Left hindlimb (tissue), 1 donor: ENCODE data around the gene CCDC6.

Experiments
- DNase-seq: peaks from one replicate; pipeline ENCODE4 v3.0.0-alpha.2; 2018

Gene CCDC6

DNA sequence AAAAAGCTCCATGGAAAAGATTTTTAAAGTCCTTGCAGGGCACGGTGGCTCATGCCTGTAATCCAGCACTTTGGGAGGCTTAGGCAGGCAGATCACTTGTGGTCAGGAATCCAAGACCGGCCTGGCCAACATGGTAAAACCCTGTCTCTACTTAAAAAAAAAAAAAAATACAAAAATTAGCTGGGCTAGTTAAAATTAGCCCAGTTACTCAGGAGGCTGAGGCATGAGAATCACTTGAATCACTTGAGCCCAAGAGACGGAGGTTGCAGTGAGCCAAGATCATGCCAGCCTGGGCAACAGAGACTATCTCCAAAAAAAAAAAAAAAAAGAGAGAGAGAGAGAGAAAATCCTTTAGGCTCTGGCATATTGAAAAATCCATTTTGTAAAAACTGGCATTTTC is 61.9 kb downstream of the CCDC6 start:
- no peak for DNase-seq

DNA sequence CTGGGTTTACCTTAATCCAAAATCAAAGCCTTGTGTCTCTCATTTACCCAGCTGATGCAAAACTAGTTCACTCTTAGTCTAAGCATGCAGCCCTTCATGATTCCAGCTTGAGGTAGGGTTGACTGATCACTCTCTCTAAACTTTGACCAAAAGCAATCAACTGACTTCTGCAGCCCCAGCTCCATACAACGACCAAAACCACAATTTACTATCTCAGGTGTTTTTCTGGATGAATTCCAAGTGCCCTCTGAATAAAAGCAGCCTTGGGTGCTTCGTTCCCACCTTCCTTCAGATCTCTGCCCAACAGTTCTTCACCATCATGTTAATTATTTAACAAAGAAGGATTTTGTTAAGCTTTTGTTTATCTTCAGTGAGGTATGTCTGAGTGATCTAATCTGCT is 62.6 kb downstream of the CCDC6 start:
- no peak for DNase-seq

DNA sequence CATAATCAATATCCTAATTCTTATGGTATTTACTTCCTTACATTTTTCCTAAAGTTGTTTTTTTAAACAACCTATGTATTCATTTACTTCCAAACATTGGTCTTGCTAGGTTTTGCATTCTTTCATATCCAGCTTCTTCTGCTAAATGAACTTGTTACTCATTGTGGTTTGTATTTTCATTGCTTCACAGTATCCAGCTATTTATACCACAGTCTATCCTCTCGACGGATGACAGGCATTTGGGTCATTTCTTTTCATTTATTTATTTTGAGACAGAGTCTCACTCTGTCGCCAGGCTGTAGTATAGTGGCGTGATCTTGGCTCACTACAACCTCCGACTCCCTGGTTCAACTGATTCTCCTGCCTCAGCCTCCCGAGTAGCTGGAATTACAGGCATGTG is 66.8 kb downstream of the CCDC6 start:
- DNase-seq, result no peak

DNA sequence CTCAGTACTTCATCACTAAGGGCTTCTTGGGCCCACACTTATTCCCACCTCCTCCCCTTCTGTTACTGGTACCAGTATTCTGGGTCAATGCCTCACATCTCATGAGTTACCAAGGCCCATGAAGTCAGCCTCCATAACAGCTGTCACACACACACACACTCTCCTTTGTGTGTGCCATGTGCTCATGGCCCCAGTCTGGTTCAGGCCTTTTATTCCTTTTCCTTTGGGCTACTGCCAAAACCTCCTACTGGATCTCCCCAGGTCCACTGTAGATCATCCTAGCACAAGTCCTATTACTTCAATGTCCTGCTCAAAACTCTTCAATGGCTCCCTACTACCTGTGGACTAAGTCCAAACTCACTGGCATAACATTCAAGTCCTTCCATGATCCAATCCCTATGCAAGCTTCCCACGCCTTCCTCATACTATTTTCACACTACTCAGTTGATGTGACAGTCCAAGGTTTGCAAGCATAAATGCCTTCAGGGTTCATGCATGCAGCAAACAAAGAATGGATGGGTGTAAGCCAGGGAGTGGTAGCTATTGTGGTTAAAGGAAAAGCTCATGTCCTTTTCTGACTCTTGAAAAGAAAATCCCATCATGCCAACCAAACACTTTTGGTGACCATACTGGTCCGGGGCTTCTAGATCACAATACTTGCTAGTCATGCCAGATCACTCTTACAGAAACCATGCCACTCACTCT is 68.1 kb downstream of the CCDC6 start:
- no peak for DNase-seq

DNA sequence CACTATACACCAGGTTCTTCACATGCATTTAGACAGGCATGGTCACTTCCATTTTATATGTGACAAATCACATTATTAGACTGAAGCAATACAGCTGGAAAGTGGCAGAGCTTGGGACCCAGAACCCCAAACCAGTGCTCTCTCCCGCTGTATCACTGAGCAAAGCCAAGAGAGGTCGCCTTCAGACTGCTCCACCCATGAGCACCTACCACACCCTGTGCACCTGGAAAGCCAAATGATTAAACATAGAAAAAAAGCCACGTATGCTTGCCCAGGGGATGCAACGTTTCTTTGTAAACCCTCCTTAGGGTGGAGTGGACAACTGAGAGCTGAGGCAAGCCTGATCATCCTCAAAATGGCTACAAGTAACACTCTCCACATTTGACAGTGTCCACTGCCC is 72.5 kb downstream of the CCDC6 start:
- DNase-seq, result no peak

DNA sequence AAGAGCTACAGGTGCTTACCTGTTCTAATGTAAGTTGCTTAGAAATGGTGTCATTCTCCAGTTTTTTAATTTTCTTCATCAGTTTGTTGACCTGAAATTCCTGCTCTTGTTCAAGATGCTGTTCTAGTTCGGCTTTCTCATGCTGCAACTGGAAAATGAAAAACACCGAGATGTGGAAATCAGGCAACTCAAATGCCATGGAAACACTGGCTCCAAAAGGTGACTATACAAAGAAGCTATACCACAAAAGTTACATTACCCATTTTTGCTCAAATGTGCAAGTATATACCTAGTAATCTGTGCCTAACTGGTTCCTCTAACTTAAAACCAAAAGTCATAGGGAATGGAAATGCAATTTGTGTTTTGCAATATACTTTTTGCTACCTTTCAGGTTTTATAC is 73.8 kb downstream of the CCDC6 start:
- DNase-seq, result no peak

DNA sequence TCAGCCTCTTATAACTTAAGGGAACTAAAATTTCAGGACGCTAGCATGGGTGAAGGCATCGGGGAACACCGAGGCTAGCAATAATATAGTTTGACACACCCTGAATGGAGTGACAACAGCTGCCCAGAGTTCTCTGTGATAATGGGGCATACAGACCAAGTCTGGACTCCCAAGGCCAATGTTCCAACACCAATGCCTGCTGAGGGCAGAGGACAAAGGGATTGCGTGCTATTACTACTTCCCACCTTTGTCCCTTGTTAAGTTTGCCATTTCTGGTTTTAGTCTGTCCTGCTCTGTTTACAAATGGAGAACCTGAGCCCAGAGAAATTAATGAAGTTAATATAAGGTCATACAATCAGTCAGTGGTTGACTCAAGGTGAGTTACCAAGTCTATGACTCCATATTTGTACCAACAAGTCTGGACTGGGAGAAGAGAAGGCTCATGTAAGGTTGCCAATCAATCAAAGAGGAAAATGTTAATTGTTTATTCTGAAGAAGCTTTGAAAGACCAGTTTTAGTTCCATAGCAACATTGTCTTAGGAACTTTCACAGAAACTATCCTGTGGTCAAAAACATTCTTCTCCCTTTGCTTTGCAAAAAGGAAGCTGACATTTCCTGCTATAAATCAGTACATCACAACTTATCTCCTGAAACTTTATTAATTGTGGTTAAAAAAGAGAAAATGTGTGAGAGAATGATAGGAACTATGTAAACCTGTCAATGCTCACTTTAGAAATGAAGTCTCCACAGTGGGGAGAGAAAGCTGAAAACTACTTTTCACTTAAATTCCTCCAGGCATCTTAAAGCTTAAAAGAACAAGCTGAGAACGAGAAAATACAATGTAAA is 74.5 kb downstream of the CCDC6 start:
- DNase-seq, result no peak

DNA sequence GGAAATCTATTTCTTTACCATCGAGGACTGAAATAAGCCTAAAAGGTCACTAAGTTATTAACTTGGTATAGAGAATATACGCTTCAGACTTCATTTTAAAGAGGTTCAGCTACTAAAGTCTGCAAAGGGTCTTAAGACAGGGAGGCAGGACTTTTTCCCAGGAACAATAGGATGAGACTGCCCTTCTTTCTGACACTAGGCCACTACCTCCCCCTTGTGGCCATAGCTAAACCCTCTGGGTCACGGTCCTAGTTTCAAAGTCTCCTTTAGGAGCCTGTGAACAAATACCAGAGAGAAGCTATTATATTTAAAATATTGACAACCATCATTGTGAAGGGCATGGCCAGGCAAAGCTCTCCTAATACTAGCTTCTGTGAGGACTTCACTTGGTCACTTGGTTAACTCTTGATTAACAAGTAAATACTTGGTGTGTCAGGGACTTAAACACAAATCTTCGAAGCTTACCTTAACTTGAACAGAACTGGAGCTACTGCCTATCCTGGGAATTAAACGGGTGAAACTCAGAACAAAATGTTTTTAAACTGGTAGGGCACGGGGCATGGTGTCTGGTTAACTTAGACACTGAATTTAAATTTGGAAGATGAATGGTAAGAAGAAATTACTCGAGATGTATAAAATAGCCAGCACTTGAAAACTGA is 75.6 kb downstream of the CCDC6 start:
- no peak for DNase-seq

DNA sequence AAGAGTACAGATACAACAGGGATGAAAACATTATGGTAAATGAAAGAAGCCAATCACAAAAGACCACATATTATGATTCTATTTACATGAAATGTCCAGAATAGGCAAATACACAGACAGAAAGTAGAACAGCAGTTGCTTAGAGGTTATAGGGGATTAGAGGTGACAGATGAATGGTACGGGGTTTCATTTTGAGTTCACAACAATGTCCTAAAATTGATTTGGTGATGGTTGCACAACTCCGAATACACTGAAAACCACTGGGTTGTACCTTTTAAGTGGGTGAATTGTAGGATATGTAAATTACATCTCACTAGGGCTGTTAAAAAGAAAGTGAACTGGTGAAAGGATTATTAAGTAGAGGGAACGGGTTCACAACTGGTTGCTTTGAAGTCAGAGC is 76.8 kb downstream of the CCDC6 start:
- DNase-seq, result no peak

DNA sequence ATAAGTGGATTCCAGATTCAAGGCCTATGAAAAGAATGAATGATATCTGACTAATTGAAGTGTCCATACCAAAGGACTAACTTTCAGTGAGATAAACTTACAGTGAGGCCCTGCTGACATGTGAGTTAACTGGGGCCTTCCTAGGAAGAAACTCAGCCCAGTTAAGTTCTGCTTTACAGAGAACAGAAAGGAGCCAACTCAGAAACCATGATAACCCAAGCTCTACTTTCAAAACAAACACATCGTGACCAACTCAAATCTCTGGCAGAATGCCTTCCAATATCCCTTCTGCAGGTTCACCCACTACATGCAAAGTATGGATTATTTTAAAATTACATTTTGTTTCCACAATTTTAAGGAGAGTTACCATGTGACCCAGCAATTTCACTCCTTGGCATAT is 77.3 kb downstream of the CCDC6 start:
- no peak for DNase-seq

DNA sequence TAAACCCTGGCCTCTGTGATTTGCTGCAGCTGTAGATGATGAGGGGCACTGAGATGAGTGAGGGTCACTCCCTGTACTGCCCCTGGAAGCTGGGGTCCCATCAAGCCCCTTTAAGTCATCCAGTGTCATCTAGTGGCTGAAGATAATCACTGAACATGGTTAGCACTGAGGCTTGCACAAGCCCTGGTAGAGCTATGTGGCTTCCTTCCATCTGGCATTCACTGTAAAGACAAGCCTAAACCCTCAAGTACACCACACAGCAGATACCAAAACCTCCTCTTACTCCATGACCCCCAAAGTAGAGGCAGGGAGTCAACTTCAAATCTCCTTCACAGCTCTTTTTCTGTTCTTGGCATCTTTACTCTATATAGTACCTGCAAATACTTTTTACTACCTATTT is 80.4 kb downstream of the CCDC6 start:
- DNase-seq, result no peak

DNA sequence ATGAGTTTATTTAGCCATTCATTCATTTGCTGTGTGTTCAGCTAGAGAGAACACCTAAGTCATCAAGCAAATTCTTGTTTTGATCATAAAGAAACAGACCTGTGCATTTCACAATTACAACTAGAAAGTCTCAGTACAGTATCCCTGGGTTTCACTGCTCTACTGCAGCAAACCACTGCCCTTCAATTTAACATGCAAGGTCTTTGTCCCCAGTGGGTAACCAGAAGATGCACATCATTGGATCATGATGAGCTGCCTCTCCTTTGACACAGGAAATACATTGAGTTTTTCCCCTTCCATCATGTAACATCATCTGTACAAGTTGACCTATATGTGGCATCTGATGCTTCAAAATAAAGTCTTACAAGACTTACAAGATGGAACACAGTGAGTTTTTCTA is 82.6 kb downstream of the CCDC6 start:
- DNase-seq, result no peak

DNA sequence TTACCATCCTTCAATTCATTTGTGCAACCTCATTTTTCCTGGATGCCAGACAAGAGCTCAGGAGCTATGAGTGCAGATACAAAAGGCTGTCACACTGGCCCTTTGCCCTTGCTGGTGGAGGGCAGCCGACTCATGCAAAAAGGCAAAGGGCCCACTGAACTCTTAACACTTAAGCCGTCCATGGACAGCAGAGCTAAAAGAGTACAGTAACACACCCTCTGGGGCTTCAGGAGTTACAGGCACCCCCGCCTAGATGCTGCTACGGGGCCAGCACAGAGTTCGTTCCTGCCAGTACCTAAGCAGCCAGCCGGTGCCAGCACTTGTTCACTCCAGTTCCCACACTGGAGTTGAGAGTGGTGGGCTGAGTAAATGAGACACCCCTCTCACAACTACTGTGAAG is 83.2 kb downstream of the CCDC6 start:
- DNase-seq, result no peak

DNA sequence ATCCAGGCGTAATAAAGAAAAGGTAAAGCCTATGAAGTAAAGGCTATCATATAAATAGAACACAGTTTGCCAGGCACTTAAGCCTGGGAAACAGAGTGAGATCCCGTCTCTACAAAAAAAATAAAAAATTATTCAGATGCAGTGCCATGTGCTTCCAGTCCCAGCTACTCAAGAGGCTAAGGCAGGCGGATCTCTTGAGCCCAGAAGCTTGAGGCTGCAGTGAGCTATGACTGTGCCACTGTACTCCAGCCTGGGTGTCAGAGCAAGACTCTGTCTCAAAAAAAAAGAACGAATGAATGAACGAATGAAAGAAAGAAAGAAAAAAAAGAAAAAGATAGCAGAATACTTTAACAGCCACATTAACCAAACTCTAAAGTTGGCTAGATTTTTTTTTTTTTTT is 85.9 kb downstream of the CCDC6 start:
- DNase-seq, result no peak

DNA sequence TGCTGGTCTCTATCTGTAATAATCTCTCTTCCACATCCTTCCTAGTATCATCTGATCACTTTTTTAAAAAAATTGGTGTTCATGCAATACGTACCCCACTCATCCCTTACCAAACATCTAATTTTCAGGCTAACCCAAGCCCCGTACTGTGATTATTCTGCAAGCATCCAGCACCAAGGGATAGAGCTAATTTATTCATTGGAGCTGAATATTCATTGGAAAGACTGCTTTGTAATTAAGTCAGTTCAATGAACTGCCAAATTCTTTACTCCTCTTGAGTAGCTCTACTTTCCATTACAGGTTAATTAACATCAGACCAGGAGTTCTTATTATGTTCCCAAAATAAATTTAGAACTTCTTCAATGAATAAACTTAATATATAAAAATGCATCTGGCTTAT is 86.7 kb downstream of the CCDC6 start:
- DNase-seq, result no peak

DNA sequence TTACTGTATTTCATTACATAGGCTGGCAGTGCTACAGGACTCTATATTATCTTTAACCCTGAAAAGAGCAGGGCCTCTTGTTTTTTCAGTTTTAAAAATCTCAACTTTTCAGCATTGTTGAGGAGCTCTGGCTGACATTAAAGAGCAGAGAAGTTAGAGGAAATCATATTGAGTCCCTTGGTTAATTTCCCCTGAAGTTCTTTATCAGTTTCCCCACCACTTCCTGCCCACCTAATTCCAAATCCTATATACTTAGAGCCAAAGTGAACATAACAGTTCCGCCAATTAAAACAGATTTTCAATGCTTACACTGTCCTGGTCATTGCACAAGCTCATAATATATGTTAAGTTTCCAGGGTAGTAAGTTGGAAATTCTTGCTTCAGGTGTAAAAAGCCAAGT is 87.1 kb downstream of the CCDC6 start:
- DNase-seq, result no peak

DNA sequence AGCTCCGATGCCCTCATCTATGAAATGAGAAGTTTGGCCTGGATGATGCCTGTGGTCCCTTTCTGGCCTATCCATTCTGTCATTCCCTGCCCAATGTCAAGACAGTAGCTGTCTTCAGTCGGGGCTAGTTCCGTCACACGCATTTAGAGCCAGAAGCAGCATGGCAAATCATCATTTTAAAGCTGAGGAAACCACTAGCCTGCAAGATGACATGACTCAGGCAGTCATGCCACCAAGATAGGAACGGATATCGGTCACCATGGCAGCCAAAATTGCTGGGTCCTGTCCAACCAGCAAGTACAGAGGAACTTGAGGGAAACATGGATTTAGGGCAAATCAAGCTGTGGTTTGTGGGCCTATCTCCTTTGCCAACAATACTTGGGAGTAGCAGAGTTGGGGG is 88.6 kb downstream of the CCDC6 start:
- DNase-seq, result peak; percentile 47

DNA sequence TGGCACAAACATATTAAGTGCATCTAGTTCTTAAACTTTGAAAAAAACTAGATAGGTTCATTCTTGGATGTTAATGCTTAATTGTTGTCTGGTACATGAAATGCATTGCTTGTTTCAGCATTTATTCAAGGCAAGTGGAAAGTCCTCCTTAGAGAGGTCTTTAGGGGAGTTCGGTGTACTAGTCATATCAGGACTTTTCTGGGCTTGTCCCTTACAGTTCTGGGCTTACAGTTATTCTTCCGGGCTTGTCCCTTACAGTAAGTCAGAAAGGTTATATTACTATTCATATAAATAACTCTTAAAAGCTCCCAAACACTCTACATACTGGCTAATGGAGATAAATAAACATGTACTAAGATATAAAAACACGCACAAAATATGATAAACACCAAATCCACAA is 91.5 kb downstream of the CCDC6 start:
- no peak for DNase-seq

DNA sequence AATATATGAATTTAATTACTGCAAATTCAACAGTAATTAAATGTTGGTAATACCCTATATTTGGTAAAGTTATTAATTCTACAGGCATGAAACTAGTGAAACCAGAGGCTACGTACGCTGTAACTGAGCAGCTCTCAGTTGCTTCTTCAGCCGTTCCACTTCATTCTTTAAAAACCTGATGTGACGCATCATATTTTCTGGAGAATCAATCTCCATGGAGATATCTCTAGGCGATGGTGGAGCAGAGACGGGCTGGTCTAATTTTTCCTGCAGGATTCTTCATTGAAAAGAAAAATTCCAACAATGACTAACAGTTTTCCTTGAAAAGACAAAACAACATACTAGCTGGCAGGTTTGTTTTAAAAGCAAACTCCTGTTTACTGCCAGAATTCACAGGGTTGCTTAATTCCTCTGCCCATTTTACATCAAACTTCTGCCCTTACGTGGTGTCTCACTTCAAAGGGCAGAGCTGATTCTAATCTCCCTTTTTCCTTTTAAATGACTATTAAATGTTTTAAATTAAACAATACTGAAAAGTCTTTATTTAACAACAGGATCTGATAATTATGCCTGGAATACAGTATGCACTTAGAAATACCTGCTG is 93.7 kb downstream of the CCDC6 start:
- DNase-seq, result no peak

DNA sequence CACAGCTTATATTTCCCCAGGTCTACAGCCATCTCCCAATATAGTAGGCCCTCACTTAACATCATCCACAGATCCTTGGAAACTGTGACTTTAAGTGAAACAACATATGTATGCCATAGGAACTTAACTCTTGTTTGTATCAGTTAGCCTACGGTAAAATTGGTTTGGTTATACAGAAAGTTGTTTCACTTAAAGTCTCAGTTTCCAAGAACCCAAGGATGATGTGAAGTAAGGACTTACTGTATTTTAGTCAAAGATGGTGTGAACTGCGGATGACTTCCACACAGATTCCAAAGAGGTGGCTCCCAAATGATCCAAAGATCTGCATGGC is 96.7 kb downstream of the CCDC6 start:
- DNase-seq, result no peak

DNA sequence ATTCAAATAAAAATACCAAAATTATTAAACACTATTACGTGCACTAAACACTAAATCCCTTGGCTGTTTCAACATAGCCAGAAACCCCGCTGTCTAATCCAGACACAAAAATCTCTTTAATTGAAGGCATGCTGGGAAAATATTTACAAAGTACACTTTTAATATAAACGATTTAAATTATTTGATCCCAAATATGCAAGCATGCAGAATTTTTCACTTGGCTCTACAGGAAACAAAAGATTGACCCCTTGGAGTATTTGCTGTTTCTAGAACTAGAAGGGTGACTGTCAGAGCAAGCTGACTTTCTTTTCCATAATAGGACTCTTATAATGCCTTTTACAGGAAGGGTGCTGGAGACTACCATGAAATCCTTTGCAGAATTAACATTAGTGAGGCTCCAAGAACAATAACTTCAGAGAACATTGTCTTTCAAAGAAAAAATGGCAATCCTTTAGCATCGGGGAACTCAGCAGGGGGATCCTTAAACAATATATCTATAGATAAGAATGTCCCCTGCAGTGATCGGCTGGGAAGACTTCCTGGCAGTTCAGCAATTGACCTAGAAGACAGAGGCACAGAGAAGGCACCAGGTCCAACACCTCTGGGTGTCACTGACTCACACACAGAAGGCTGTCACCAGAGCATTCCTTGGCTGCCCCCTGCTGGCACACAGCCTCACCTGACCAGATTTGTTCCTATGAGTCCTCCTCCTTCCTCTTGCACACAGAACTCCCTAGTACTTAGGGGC is 97.3 kb downstream of the CCDC6 start:
- peak; percentile 45 for DNase-seq

DNA sequence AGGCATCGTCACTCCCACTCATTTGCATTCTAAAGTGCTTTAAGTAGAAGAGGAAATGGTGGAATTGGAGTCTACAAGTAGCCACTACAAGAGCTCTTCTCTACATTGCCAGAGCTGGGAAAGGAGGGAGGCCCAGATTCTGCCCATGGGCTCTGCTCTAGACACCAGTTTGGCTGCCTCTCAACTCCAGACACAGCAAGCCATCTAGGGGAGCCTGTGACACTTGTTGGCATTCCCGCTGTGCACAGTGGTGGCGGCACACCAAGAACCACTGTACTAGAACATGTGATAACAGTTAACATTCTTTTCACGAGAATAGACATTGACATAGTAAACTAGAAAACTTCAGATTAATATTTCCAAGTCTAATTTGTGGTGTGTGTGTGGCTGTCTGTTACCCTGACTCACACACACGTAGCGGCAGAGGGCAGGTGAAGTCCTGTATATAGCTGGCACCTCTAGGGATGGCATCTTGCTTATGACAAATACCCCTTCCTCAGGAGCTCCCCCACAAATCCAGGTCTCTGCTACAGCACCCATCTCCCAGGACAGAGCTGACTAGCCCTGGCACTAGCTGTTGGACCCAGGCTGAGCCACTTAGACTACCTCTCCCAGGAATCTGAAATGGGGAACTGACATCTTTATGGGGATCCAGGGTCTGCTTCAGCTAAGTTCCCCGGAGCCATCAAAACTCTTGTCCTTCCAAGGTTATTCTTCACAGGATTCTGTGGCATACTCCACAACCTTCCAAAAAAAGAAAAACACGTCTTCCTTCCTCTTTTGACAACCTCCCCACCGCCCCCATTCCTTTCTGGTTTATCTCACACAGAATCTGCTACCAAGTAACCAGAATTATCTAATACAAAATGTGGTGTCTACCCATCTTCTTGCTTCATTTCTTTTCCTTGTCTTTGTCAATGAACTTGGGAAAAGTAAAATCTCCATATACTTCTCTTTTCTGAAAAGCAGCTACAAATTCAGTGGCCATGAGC is 98.4 kb downstream of the CCDC6 start:
- no peak for DNase-seq
